HL-60 (cell line): ENCODE data around the gene PAPPA.

Experiments used
- POLR2AphosphoS5 ChIP-seq: IDR thresholded peaks from 2 replicates; pipeline ENCODE4 v1.6.1; 2012; ENCODE audit warnings: low read depth
- REST ChIP-seq: IDR thresholded peaks from 2 replicates; pipeline ENCODE4 v1.6.1; 2012; ENCODE audit warnings: low read depth; ENCODE audit not compliant: insufficient replicate concordance
- TF ChIP-seq, protein P1 (sequence below): IDR thresholded peaks from one replicate; pipeline ENCODE4 v1.5.1; 2011; ENCODE audit warnings: low read length, control low read depth, inconsistent platforms; ENCODE audit not compliant: insufficient read depth

DNA sequence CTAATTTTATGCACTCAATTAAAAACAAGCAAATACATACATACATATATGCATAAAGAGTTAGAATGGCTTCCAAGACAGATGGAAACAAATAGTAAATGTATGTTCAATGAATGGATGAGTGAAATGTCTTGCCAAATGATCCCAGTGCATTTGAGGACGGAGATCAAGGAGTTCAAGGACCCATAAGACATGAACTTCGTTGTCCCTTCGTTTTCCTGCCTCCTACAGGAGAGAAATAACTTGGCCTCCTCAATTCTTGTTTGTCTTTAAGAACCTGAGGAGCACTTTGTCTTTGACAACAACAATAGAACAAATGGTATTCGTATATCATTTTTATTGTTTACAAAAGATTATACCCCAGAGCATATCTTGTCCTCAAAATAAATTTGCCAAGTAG is 2.4 kb upstream of the PAPPA start:
- TF ChIP-seq, protein P1, sequence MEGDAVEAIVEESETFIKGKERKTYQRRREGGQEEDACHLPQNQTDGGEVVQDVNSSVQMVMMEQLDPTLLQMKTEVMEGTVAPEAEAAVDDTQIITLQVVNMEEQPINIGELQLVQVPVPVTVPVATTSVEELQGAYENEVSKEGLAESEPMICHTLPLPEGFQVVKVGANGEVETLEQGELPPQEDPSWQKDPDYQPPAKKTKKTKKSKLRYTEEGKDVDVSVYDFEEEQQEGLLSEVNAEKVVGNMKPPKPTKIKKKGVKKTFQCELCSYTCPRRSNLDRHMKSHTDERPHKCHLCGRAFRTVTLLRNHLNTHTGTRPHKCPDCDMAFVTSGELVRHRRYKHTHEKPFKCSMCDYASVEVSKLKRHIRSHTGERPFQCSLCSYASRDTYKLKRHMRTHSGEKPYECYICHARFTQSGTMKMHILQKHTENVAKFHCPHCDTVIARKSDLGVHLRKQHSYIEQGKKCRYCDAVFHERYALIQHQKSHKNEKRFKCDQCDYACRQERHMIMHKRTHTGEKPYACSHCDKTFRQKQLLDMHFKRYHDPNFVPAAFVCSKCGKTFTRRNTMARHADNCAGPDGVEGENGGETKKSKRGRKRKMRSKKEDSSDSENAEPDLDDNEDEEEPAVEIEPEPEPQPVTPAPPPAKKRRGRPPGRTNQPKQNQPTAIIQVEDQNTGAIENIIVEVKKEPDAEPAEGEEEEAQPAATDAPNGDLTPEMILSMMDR, result no peak
- TF ChIP-seq POLR2AphosphoS5 (no peak), REST (no peak)
